ENCODE data around the gene GAB2.

Gene GAB2

GRCh38 chr11:78261828-78262227, 155.8 kb downstream of the GAB2 start:
- no peak overlapping the region for H3K4me3 ChIP-seq (ENCODE audit: low read length in 2 of 2)
- peaks cover 3% of the 10 kb centered on the region for H3K4me1 ChIP-seq (ENCODE audit: control insufficient read depth, insufficient read depth, low read length)
- H3K9ac ChIP-seq (ENCODE audit: low read length in 2 of 2) = no peak overlapping the region
- H3K36me3 ChIP-seq (ENCODE audit: control insufficient read depth in 2 of 2, insufficient read depth in 2 of 2, low read length in 2 of 2) = no peaks in the 10 kb centered on the region
- H3K27me3 ChIP-seq (ENCODE audit: control insufficient read depth in 1 of 2, insufficient read depth in 2 of 2, low read length in 2 of 2) = no peaks in the 10 kb centered on the region
- H3K27ac ChIP-seq (ENCODE audit: low read length) = no peak overlapping the region
- H3K9me3 ChIP-seq (ENCODE audit: control insufficient read depth in 2 of 2, low read length in 2 of 2) = no peaks in the 10 kb centered on the region

DNA sequence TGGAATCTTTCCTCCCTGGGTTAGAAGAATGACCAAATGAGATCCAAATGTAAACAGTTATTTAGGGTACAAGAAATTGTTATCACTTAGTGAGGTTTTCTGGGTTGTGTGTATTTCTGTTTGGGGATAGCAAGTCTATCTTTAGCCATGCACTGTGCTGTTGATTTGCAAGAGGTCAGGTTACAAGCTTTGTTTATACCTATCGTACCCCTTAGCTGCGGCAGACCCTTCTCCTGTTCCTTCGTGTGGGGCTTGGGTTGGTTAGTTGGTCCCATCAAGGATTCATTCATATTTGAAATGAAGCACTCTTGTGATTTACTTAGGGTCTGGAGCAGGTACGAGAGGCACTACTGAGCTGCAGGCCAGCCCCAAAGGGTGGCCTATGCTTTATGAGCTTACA, 156.3 kb downstream of the GAB2 start:
- H3K27ac ChIP-seq (ENCODE audit: low read length) = no peak overlapping the region
- H3K9me3 ChIP-seq (ENCODE audit: control insufficient read depth in 2 of 2, low read length in 2 of 2) = no peaks in the 10 kb centered on the region
- peaks cover 3% of the 10 kb centered on the region for H3K4me1 ChIP-seq (ENCODE audit: control insufficient read depth, insufficient read depth, low read length)
- no peaks in the 10 kb centered on the region for H3K27me3 ChIP-seq (ENCODE audit: control insufficient read depth in 1 of 2, insufficient read depth in 2 of 2, low read length in 2 of 2)
- no peak overlapping the region for H3K9ac ChIP-seq (ENCODE audit: low read length in 2 of 2)
- H3K4me3 ChIP-seq (ENCODE audit: low read length in 2 of 2) = no peak overlapping the region
- no peaks in the 10 kb centered on the region for H3K36me3 ChIP-seq (ENCODE audit: control insufficient read depth in 2 of 2, insufficient read depth in 2 of 2, low read length in 2 of 2)

DNA sequence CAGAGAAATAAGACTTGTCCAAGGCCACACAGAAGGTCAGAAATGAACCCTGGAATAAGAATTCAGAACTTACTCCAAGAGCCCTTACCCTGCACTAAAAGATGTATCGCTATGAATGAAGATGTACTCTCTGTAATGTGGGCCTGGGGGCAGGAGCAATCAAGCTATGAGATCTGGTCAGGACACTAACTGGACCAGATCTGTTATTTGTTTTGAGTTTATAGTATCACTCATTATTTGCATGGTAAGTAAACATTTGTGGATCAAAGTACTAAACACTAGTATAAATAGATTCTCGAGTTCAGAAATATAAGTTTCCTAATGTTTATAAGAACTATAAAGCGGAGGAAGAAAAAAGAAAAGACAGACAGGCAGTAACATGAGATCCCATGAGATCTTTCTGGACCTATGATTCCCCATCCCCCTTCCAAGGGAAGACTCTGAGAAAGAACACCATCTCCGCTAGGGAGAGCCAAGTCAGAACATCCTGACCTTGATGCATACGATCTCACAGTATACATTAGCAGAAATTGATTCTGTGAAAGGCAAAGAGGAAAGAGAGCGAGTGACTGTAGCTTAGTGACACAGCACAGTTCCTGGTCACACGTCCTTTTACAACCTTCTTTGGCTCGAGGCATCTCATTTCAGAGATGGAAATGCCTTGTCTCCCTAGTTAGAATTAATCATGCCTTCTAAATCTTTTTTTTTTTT, 157.7 kb downstream of the GAB2 start:
- H3K4me1 ChIP-seq (ENCODE audit: control insufficient read depth, insufficient read depth, low read length) = peaks cover 3% of the 10 kb centered on the region
- no peaks in the 10 kb centered on the region for H3K9me3 ChIP-seq (ENCODE audit: control insufficient read depth in 2 of 2, low read length in 2 of 2)
- H3K27ac ChIP-seq (ENCODE audit: low read length) = no peak overlapping the region
- H3K27me3 ChIP-seq (ENCODE audit: control insufficient read depth in 1 of 2, insufficient read depth in 2 of 2, low read length in 2 of 2) = no peaks in the 10 kb centered on the region
- no peak overlapping the region for H3K9ac ChIP-seq (ENCODE audit: low read length in 2 of 2)
- no peaks in the 10 kb centered on the region for H3K36me3 ChIP-seq (ENCODE audit: control insufficient read depth in 2 of 2, insufficient read depth in 2 of 2, low read length in 2 of 2)
- no peak overlapping the region for H3K4me3 ChIP-seq (ENCODE audit: low read length in 2 of 2)

GRCh38 chr11:78257654-78258053, 160.0 kb downstream of the GAB2 start:
- no peak overlapping the region for H3K27ac ChIP-seq (ENCODE audit: low read length)
- no peaks in the 10 kb centered on the region for H3K36me3 ChIP-seq (ENCODE audit: control insufficient read depth in 2 of 2, insufficient read depth in 2 of 2, low read length in 2 of 2)
- no peaks in the 10 kb centered on the region for H3K9me3 ChIP-seq (ENCODE audit: control insufficient read depth in 2 of 2, low read length in 2 of 2)
- H3K4me1 ChIP-seq (ENCODE audit: control insufficient read depth, insufficient read depth, low read length) = peaks cover 3% of the 10 kb centered on the region
- H3K27me3 ChIP-seq (ENCODE audit: control insufficient read depth in 1 of 2, insufficient read depth in 2 of 2, low read length in 2 of 2) = no peaks in the 10 kb centered on the region
- H3K9ac ChIP-seq (ENCODE audit: low read length in 2 of 2) = no peak overlapping the region
- H3K4me3 ChIP-seq (ENCODE audit: low read length in 2 of 2) = no peak overlapping the region

- H3K27ac ChIP-seq (ENCODE audit: low read length) = no peak overlapping the region
- H3K36me3 ChIP-seq (ENCODE audit: control insufficient read depth in 2 of 2, insufficient read depth in 2 of 2, low read length in 2 of 2) = no peaks in the 10 kb centered on the region
- no peak overlapping the region for H3K9ac ChIP-seq (ENCODE audit: low read length in 2 of 2)
- peaks cover 3% of the 10 kb centered on the region for H3K4me1 ChIP-seq (ENCODE audit: control insufficient read depth, insufficient read depth, low read length)
- no peaks in the 10 kb centered on the region for H3K9me3 ChIP-seq (ENCODE audit: control insufficient read depth in 2 of 2, low read length in 2 of 2)
- H3K27me3 ChIP-seq (ENCODE audit: control insufficient read depth in 1 of 2, insufficient read depth in 2 of 2, low read length in 2 of 2) = no peaks in the 10 kb centered on the region
- H3K4me3 ChIP-seq (ENCODE audit: low read length in 2 of 2) = no peak overlapping the region
Measured at GRCh38 chr11:78256962-78257361, 160.7 kb downstream of the GAB2 start.

GRCh38 chr11:78255919-78256318, 161.7 kb downstream of the GAB2 start:
- H3K9ac ChIP-seq (ENCODE audit: low read length in 2 of 2) = no peak overlapping the region
- H3K4me1 ChIP-seq (ENCODE audit: control insufficient read depth, insufficient read depth, low read length) = peaks cover under 1% of the 10 kb centered on the region
- no peaks in the 10 kb centered on the region for H3K36me3 ChIP-seq (ENCODE audit: control insufficient read depth in 2 of 2, insufficient read depth in 2 of 2, low read length in 2 of 2)
- no peak overlapping the region for H3K27ac ChIP-seq (ENCODE audit: low read length)
- H3K9me3 ChIP-seq (ENCODE audit: control insufficient read depth in 2 of 2, low read length in 2 of 2) = no peaks in the 10 kb centered on the region
- no peaks in the 10 kb centered on the region for H3K27me3 ChIP-seq (ENCODE audit: control insufficient read depth in 1 of 2, insufficient read depth in 2 of 2, low read length in 2 of 2)
- no peak overlapping the region for H3K4me3 ChIP-seq (ENCODE audit: low read length in 2 of 2)

DNA sequence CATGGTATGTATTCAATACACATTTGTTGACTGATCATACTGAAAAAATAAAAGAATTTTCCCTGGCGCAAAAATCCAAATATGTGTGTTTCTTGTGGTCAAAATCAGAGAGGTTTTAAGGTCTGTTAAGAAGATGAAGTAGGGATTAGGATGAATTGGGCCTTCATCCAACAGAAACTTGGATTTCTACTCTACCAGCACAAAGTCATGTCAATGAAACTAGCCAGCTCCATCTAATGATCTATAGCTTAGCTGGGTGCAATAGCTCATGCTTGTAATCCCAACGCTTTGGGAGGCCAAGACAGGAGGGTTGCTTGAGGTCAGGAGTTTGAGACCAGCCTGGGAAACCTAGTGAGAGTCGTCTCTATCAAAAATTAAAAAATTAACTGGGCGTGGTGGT, 163.4 kb downstream of the GAB2 start:
- Histone ChIP-seq H3K4me3 (ENCODE audit: low read length in 2 of 2) (no peak overlapping the region), H3K9ac (ENCODE audit: low read length in 2 of 2) (no peak overlapping the region), H3K27ac (ENCODE audit: low read length) (no peak overlapping the region), H3K9me3 (ENCODE audit: control insufficient read depth in 2 of 2, low read length in 2 of 2) (no peaks in the 10 kb centered on the region), H3K36me3 (ENCODE audit: control insufficient read depth in 2 of 2, insufficient read depth in 2 of 2, low read length in 2 of 2) (peaks cover 0 to 6% of the 10 kb centered on the region in 2 donors), H3K27me3 (ENCODE audit: control insufficient read depth in 1 of 2, insufficient read depth in 2 of 2, low read length in 2 of 2) (no peaks in the 10 kb centered on the region), H3K4me1 (ENCODE audit: control insufficient read depth, insufficient read depth, low read length) (no peaks in the 10 kb centered on the region)

GRCh38 chr11:78253797-78254196, 163.8 kb downstream of the GAB2 start:
- no peak overlapping the region for H3K27ac ChIP-seq (ENCODE audit: low read length)
- H3K4me3 ChIP-seq (ENCODE audit: low read length in 2 of 2) = no peak overlapping the region
- no peaks in the 10 kb centered on the region for H3K4me1 ChIP-seq (ENCODE audit: control insufficient read depth, insufficient read depth, low read length)
- H3K9me3 ChIP-seq (ENCODE audit: control insufficient read depth in 2 of 2, low read length in 2 of 2) = no peaks in the 10 kb centered on the region
- no peak overlapping the region for H3K9ac ChIP-seq (ENCODE audit: low read length in 2 of 2)
- H3K27me3 ChIP-seq (ENCODE audit: control insufficient read depth in 1 of 2, insufficient read depth in 2 of 2, low read length in 2 of 2) = no peaks in the 10 kb centered on the region
- H3K36me3 ChIP-seq (ENCODE audit: control insufficient read depth in 2 of 2, insufficient read depth in 2 of 2, low read length in 2 of 2) = peaks cover 0 to 6% of the 10 kb centered on the region in 2 donors

DNA sequence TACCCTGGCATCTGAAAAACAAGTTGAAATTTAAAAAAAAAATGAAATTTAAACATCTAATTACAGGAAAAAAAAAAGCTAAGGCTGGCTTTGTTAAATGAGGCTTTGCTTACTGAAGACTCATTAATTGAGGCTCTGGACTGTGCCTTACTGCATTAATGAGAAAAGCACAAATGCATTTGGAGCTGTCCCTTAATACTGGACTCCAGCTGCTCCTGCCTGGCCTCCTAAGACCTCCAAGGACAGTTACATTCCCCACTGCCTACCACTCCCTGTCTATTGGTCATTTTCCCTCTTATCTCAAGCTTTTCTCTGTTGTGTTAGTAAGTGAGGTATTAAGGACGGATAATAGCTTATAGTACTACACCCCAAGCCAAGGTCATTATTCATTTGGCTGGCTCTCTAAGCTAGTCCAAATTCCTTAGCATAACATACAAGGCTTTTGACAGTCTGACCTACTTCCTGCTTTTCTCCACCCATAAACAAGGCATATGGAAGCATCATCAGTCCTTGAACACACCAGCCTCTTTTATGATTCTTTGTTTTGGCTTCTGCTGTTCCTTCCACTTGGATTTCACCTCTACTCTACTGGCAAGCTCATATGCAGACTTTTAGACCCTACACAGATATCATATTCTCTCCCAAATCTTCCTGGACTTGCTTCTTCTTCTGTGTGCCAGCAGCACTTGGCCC, 166.4 kb downstream of the GAB2 start:
- H3K27ac ChIP-seq (ENCODE audit: low read length) = no peak overlapping the region
- no peaks in the 10 kb centered on the region for H3K27me3 ChIP-seq (ENCODE audit: control insufficient read depth in 1 of 2, insufficient read depth in 2 of 2, low read length in 2 of 2)
- peaks cover 3 to 8% of the 10 kb centered on the region in 2 donors for H3K36me3 ChIP-seq (ENCODE audit: control insufficient read depth in 2 of 2, insufficient read depth in 2 of 2, low read length in 2 of 2)
- H3K4me3 ChIP-seq (ENCODE audit: low read length in 2 of 2) = no peak overlapping the region
- H3K9ac ChIP-seq (ENCODE audit: low read length in 2 of 2) = no peak overlapping the region
- H3K4me1 ChIP-seq (ENCODE audit: control insufficient read depth, insufficient read depth, low read length) = no peaks in the 10 kb centered on the region
- no peaks in the 10 kb centered on the region for H3K9me3 ChIP-seq (ENCODE audit: control insufficient read depth in 2 of 2, low read length in 2 of 2)

DNA sequence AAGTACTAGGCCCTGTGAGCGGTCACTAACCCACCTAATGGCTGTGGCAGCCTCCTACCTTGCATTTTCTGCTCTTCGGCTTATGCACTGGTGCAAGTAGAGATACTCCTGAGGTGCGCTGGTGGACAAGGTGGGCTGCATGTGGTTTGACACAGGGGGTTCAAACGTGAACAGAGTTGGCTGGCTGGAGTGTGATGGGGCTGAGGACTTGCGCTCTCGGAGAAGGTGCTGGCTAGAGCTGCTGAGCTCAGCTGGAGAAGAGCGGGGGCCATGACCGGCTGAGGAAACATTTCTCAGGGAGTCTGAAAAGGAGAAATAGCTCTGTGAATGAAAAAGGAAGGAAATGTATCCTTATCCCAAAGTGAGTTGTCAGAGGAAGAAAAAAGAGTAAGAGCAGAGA, 167.5 kb downstream of the GAB2 start:
- no peak overlapping the region for H3K4me3 ChIP-seq (ENCODE audit: low read length in 2 of 2)
- H3K9me3 ChIP-seq (ENCODE audit: control insufficient read depth in 2 of 2, low read length in 2 of 2) = no peaks in the 10 kb centered on the region
- H3K27me3 ChIP-seq (ENCODE audit: control insufficient read depth in 1 of 2, insufficient read depth in 2 of 2, low read length in 2 of 2) = no peaks in the 10 kb centered on the region
- no peak overlapping the region for H3K27ac ChIP-seq (ENCODE audit: low read length)
- no peaks in the 10 kb centered on the region for H3K4me1 ChIP-seq (ENCODE audit: control insufficient read depth, insufficient read depth, low read length)
- H3K9ac ChIP-seq (ENCODE audit: low read length in 2 of 2) = no peak overlapping the region
- peaks cover 3 to 8% of the 10 kb centered on the region in 2 donors for H3K36me3 ChIP-seq (ENCODE audit: control insufficient read depth in 2 of 2, insufficient read depth in 2 of 2, low read length in 2 of 2)

- Histone ChIP-seq H3K9ac (ENCODE audit: low read length in 2 of 2) (no peak overlapping the region), H3K4me3 (ENCODE audit: low read length in 2 of 2) (no peak overlapping the region), H3K27ac (ENCODE audit: low read length) (no peak overlapping the region), H3K36me3 (ENCODE audit: control insufficient read depth in 2 of 2, insufficient read depth in 2 of 2, low read length in 2 of 2) (peaks cover 3 to 8% of the 10 kb centered on the region in 2 donors), H3K4me1 (ENCODE audit: control insufficient read depth, insufficient read depth, low read length) (no peaks in the 10 kb centered on the region), H3K9me3 (ENCODE audit: control insufficient read depth in 2 of 2, low read length in 2 of 2) (no peaks in the 10 kb centered on the region), H3K27me3 (ENCODE audit: control insufficient read depth in 1 of 2, insufficient read depth in 2 of 2, low read length in 2 of 2) (no peaks in the 10 kb centered on the region)
Measured at GRCh38 chr11:78248903-78249302, 168.7 kb downstream of the GAB2 start.

Measured in stomach smooth muscle (tissue), 2 donors.